GM21526 (cell line): ENCODE results near the gene COLQ.
A peak's percentile ranks its signal among the peaks of the same experiment; 100 is the strongest.
"Not testable (repeated sequence)": the region's sequence is repeated elsewhere in the genome, so short reads cannot be mapped to it uniquely, and the experiment has no call there.

Source experiments
- ATAC-seq: cut with Tn5 transposase; IDR thresholded peaks from one replicate; pipeline ENCODE4 v1.9.1; 2021; ENCODE audit warnings: moderate library complexity; ENCODE audit not compliant: unreplicated experiment, low FRiP score

The COLQ gene

GRCh38 chr3:15431256-15431837, 90.2 kb downstream of the COLQ start:
- no peak for ATAC-seq

- ATAC-seq = no peak
Measured at GRCh38 chr3:15430624-15431023, 90.9 kb downstream of the COLQ start.

- ATAC-seq = no peak
Measured at GRCh38 chr3:15429080-15429479, 92.4 kb downstream of the COLQ start.

- ATAC-seq = no peak
Measured at GRCh38 chr3:15428539-15428938, 93.0 kb downstream of the COLQ start.

GRCh38 chr3:15427981-15428380, 93.5 kb downstream of the COLQ start:
- no peak for ATAC-seq

- ATAC-seq = peak; percentile 88
Measured at GRCh38 chr3:15427182-15427880, 94.2 kb downstream of the COLQ start, which contains the start of the genes EAF1 and METTL6. EAF1 (plus strand) TSS chr3:15427598; CDS start chr3:15427780, 182 bp downstream. METTL6 (minus strand) TSS chr3:15427544; CDS start chr3:15426511, 1,033 bp downstream.

GRCh38 chr3:15426579-15427118, 94.9 kb downstream of the COLQ start:
- ATAC-seq = no peak

GRCh38 chr3:15420871-15421270, 100.6 kb downstream of the COLQ start:
- no peak for ATAC-seq

- not testable (repeated sequence) for ATAC-seq
Measured at GRCh38 chr3:15410966-15411365, 110.5 kb downstream of the COLQ start.

GRCh38 chr3:15409774-15410173, 111.7 kb downstream of the COLQ start:
- no peak for ATAC-seq

GRCh38 chr3:15409239-15409638, 112.3 kb downstream of the COLQ start:
- ATAC-seq = no peak

GRCh38 chr3:15405448-15406050, 116.0 kb downstream of the COLQ start:
- ATAC-seq = no peak

- ATAC-seq = no peak
Measured at GRCh38 chr3:15404767-15405166, 116.7 kb downstream of the COLQ start.

- no peak for ATAC-seq
Measured at GRCh38 chr3:15403965-15404364, 117.5 kb downstream of the COLQ start.

- no peak for ATAC-seq
Measured at GRCh38 chr3:15403495-15403894, 118.0 kb downstream of the COLQ start.

- no peak for ATAC-seq
Measured at GRCh38 chr3:15401936-15402335, 119.6 kb downstream of the COLQ start.
